GM18517 (cell line): ENCODE results near the gene PHGDH.
"Not testable (repeated sequence)": the region's sequence is repeated elsewhere in the genome, so short reads cannot be mapped to it uniquely, and the experiment has no call there.

Source experiments
- ATAC-seq: cut with Tn5 transposase; IDR thresholded peaks from one replicate; pipeline ENCODE4 v1.9.1; 2021; ENCODE audit warnings: mild to moderate bottlenecking, moderate library complexity; ENCODE audit not compliant: unreplicated experiment

The PHGDH gene

DNA sequence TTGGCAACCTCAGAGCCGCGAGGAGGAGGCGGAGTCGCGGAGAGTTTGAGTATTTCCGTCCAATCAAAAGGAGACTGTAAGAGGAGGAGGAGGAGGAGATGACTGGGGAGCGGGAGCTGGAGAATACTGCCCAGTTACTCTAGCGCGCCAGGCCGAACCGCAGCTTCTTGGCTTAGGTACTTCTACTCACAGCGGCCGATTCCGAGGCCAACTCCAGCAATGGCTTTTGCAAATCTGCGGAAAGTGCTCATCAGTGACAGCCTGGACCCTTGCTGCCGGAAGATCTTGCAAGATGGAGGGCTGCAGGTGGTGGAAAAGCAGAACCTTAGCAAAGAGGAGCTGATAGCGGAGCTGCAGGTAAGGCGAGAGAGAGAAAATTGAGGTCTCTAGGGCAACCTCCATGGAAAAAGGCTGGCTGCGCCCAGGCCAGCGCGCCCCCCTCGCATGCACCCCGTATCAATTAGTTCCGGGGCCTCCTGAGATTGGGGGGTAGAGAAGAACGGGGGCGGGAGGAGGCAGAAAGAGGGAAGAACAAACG is at the start of gene PHGDH:
PHGDH (plus strand) TSS at position 131 of the 538 bp plus-strand sequence; CDS start at position 220, 89 bp downstream.
- ATAC-seq, result peak; percentile 64

DNA sequence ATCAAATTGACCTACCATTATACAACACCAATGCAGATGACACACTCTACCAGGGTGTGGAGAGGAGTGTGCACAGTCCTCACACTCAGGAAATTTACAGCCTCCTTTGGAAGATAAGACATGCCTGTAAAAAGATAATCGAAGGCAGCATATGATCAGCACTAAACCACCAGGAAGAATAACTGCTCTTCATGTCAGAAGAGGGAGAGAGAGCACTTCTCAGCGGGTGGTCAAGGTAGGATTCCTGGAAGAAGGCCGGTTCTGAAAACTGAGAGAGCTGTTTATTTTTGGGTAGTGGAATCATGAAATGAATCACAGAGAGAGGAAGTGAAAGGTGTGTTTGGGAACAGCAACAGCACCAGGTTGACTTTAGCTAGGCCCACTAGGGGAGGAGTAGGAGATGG is 49.7 kb upstream of the PHGDH start:
- peak; percentile 65 for ATAC-seq

DNA sequence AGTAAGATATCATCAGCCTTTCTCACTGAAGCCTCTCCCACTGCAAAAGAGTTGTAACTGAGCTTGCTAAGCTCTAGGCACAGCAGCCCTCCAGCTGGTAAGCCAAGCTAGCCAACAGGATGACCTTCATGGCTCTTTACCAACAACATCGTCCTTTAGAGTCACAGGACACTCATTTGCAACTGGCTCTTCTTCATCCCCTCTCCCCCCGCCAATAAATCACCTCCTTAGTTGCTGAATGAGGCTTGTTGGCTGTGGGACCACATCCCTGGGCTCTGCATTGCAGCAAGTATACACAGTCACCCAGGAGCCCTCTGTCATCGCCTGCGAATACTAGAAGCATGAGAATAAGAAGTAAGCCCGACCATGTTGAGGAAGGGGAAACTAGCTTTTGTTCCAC is 47.7 kb upstream of the PHGDH start:
- ATAC-seq, result no peak

DNA sequence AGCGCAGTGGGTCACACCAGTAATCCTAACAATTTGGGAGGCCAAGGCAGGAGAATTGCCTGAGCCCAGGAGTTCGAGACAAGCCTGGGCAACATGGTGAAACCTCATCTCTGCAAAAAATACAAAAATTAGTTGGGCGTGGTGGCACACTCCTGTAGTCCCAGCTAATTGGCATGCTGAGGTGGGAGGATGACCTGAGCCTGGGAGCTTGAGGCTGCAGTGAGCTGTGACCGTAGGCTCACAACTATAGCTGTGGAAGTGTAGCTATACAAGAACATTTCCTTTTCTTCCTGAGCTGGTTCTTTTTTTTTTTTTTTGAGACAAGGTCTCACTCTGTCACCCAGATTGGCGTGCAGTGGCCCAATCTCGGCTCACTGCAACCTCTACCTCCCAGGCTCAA is 44.6 kb upstream of the PHGDH start:
- no peak for ATAC-seq

DNA sequence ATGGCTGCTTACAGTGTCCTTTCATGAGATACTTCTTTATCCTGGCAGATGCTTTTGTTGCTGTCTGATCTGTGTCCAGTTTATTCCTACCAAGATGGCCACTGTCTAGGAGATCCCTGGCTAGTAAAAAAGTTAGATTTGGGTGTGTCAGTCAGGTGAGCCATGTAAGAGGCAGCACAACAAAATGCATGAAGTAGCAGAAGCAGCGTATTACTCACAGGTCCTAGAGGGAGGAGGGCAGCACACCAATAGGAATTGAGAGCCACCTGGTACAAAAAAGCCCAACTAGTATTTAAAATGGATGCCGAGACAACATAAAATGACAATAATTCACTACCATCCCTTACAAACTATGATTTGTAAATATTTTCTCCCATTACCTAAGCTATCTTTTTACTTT is 40.8 kb upstream of the PHGDH start:
- ATAC-seq, result no peak

DNA sequence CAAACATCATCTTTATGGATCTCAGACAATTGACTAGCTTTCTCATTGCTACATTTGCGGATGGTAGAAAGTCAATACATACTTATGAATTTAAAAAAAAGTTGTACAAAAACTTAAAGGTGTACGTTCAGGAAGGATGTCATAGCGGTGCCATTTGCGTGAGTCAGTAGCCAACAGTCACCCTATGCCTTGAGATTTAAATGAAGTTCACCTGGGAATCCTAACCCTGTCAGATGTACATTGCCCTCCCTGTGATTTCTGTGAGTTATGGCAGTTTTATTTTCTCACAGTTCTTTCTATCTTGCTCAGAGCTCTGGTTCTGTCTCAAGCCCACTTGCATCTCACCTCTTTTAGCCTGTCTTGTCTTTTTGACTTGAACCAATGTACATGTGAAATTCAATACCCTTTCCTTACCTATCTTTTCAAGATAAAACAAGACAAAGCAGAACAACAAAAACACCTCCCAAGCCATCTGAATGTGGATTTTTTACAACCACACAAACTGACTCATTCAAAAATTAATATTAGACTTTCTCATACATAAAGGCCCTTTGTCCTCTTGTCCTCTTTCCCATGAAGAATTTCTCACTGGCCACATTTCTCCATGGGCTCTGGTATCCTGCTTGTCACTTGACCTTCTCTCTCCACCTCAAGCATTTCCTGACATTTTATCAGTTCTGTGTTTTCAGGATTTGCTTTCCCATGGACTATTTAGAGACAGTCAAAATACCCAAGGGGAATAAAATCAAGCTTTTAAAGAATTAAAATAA is 38.4 kb upstream of the PHGDH start:
- ATAC-seq, result no peak

DNA sequence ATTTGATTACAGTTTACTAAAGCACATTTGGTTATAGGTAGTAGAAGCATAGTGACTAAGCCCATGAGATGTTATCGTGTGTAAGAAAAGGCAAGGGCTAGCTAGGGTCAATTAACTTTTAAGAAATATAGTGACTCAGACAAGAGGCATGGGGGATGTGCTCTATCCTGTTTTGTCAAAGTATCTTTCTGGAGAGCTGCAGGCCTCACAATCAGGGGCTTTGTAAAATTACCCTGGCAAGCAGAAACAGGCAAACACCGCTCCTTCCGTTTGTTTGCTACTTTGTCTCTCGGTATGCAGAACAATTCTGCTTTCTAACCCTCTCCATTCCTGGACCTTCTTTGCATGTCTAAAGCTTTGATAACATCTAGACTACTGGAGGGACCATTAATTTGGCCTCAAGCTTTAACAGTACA is 37.6 kb upstream of the PHGDH start:
- no peak for ATAC-seq

DNA sequence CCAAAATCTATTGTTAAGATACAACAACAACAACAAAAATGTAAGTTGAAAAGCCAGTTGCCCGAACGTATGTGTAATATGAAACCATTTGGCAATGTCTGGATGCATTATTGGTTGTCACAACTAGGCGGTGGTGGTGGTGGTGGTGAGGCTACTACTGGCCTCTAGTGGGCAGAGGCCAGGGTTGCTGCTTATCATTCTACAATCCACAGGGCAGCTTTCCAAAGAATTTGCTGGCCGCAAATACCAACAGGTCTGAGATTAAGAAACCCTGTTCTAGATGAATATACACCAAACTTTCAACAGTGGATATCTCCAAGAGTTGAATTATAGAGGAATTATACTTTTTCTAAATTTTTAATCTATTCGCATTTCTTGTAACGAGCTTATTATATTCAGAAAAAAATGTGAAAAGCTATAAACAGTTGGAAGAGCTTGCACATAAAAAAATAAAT is 36.9 kb upstream of the PHGDH start:
- no peak for ATAC-seq

DNA sequence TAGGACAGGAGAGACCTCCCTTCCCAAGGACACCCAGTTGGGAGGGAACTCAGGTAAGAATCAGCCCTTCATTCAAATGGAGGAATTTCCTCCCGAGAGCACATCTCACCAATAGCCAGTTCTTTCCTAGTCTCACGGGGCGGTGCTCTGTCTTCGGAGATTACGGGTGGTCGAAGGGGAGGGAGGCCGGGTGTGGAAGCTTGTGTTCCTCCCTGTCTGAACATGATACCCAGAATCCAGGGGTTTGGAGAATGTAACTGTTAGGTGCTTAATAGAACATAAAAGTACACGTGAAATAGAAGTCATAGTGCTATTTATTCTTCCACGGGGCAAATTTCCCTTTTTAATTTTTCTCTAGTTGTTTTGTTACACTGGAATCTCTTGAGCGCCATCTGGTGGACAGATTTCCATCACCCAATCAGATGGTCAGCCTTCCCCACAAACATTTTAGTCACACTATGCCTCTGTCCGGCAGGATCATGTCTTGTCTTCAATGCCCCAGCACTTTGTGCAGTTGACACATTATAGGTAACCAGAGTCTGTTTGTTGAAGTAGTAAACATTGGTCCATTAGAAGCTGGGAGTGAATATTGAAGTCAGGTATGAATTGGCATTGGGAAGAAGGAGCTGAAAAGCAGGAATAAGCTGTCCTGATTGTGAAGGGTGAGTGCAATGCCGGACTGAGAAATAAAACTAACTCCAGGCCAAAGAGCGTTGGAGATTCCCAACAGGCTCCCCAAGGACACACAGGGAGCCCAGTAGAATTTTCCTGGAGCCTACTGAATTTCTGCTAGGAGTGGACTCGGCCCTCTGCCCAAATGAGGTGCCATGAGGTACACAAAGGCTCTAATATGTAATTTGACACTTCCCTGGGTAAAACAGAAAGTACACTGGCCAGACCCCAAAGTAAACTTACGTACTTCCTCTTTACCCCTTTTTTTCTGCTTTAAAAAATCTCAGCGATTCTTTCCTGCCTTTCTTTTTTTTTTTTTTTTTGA is 36.1 kb upstream of the PHGDH start:
- peak; percentile 67 for ATAC-seq

DNA sequence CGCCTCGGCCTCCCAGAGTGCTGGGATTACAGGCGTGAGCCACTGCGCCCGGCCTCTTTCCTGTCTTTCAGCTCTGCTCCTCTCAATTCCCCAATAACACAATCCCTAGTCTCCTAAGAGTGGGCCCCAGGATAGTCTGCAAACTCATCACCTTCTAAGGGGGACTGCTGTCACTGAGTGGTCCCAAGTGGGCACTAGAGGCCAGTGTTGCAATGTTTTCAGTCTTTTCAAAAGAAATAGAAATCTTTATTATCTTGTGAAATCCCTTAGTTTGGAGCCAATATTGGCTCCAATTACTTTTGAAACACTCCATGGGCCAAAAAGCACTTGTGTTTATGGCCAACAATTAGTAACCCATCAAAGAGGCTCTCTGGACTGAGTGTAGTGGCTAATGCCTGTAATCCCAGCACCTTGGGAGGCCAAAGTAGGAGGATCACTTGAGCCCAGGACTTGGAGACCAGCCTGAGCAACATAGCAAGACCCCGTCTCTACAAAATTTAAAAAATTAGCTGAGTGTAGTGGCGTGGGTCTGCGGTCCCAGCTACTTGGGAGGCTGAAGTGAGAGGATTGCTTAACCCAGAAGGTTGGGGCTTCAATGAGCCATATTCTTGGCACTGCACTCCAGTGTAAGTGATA is 35.0 kb upstream of the PHGDH start:
- ATAC-seq, result no peak

DNA sequence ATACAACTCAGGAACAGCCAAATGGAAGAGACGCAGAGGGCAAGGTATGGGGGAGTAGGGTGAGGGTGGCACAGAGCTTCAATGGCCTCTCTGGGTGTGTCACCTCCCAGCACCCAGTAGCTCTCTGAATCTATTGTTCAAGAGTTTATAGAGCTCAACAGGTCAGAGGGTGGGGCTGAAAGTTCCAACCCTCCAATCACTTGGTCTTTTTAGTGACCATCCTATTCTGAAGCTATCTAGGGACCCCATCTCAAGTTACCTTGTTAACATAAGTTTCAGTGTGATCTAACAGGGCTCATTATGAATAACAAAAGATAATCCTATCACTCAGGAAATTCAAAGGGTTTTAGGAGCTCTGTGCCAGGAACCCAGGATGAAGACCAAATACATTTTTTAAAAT is 32.5 kb upstream of the PHGDH start:
- no peak for ATAC-seq

DNA sequence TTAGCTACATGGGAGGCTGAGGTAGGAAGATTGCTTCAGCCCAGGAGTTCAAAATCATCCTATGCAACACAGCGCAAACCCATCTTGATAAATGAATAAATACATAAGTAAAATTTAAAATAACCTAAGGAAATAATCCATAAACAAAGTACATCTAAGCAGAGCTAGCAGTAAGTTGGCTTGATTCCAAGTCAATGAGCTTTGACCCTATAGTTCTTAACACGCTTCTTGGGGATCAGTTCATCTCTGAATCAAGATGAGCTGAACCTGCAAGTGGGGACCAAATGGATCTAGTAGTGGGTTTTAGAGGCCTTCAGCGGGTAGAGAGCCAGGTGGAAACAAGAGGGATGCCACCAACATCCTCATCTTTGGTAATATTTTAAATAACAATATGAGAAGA is 31.5 kb upstream of the PHGDH start:
- no peak for ATAC-seq

DNA sequence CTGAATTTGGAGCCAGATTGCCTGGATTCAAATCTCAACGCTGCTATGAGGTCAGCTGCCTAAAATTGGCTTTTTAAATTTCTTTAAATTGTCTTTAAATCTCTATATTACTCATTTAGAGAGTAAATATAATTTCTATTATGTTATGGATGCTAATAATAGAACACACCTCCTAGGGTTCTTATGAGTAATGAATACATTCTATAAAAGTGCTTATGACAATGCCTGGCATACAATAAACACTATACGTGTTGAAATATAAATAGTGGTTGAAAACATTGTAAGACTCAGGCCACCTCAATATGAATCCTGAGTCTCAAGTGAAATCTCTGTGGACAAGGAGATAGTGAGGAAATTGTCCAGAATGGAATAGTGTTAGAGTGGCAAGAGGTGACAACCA is 31.0 kb upstream of the PHGDH start:
- ATAC-seq, result no peak

DNA sequence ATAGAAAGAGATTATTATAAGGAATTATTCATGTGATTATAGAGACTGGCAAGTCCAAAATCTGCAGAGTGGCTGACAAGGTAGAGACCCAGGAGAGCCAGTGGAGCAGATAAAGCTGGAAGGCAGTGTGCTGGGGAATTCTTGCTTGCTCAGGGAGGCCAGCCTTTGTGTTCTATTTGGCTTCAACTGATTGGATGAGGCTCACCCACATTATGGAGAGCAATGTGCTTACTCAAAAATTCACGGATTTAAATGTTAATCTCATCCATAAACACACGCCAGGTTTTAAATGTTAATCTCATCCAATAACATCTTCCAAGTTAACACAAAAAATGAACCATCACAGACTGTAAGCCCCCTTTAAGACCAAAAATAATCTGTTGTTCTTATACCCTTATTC is 30.2 kb upstream of the PHGDH start:
- no peak for ATAC-seq

DNA sequence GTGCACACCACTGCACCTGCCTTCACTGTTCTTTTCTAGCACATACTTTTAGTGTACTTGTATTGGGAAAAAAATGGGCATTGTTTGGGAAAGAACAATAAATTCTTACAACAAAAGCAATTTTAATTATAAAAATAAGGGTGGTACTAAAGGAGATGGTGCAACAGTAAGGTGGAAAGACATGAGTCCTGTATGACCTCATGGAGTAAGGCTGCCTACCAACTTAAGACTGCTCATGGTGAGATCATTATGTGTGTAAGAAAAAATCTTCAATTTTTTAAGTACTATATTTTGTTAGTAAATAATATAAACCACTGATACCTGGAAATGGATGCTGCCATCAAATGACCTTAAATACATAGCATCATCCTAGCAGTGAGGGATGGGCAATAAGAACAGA is 29.6 kb upstream of the PHGDH start:
- ATAC-seq, result no peak

DNA sequence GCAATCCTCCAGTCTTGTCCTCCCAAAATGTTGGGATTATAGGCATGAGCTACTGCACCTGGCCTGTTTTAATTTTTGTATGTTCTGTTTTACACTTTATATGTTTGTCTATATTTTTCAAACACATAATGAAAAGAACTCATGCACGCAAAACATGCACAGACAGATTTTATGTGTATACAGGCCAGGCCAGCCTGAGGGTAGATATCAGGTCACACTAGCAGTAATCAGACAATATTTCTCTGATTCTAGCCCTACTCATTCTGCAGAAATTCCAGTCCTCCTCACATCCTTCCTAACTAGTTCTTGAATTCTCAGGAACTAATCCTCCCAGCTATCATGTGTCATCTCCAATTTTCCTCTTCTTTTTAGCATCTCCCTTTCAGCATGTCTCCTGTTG is 27.8 kb upstream of the PHGDH start:
- no peak for ATAC-seq

DNA sequence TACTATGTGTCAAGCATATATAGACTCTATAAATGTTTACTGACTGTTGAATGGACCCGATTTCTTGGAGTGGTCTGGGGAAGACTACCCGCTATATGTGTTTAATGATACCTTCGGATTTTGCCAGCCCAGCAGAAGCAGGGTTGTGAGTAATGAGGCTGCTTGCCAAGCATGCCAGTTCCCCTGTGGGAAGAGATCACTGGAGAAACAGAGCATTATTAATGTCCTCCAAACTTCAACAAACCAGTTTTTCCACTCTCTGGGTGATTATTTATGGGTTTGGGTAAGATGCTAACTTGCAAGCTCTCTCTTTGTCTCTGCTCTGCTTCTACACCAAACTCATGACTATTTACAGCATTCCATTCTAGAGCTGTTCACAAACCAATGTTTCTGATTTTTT is 25.1 kb upstream of the PHGDH start:
- no peak for ATAC-seq

DNA sequence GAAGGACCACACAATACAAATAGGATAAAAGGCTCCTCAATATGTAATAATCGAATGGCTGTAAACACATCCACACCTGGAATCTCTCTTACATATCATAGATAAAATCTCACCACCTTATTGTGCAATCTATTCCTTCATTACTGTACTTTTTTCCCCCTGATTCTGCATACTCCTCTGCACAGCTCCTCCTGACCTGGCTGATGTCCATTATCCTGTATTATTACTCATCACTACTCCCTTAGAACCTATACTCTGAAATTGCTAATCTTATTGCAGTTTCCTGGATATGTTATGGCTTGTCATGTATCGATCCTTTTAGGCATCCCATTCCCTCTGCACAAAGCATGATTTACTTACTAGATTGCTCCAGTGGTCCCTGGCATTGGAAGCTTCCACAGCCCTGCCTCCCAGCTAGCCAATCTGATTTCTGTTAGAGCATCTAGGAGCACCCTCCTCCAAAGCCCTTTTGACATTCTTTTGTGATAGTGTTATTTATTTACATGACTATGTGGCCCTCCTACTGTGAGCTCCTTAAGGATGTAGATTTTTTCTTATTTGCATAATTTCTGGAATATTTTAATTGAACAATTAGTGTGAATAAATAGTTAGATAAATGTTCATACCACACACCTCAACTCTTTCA is 24.2 kb upstream of the PHGDH start:
- no peak for ATAC-seq

DNA sequence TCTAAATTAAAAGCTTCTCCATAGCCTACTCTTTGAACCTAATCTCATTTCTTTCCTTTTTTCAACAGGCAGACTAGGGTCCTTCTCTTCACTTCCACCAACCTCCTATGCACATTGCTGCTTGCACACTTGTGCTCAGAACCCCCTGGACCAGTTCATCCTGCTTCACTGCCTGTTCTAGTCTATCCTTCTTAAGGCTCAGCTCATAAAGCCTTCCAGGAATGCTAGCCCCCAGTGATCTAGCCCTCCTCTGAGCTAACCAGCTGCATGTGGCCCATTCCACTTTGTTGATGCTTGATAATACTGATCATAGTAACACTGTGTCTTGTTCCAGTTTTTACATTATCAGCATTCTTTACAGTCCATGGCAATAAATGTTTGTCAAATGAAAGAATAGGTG is 22.9 kb upstream of the PHGDH start:
- no peak for ATAC-seq

DNA sequence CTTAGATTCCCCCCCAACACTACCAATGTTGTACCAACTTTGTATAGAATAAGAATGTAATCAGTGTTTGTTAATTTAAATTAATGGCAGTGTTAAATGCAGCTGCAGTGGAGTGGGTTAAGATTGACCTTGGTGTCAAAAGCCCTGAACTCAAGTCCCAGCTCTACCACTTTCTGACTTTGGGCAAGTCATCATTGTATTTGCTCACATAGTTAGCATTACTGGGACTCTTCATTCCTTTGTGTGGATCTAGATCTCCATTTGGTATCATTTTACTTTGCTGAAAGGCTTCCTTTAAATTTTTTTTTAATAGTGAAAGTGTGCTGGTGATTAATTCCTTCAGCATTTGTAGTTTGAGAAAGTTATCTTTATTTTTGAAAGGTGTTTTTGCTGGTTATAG is 22.2 kb upstream of the PHGDH start:
- ATAC-seq, result no peak

DNA sequence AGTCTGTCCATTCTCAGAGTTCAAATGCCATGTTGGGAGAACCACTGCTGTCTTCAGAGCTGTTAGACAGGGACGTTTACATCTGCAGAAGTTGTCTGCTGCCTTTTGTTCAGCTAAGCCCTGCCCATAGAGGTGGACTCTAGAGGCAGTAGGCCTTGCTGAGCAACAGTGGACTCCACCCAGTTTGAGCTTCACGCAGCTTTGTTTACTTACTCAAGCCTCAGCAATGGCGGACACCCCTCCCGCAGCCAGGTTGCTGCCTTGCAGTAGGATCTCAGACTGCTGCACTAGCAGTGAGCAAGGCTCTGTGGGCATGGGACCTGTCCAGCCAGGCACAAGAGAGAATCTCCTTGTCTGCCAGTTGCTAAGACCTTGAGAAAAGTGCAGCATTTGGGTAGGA is 14.9 kb upstream of the PHGDH start:
- not testable (repeated sequence) for ATAC-seq
